ENCODE results near the gene ARFRP1. TPM values are rescaled to one million over a fixed set of nuclear protein-coding genes. Genes with fewer than 3 reads are reported as not detected.

Gene ARFRP1
- total RNA-seq, 1 experiment from 2014 or later, result 42.7 TPM

- H3K4me1 Mint-ChIP-seq, result peaks cover 2 to 10% of the 10 kb centered on the region in 2 experiments
- Histone ChIP-seq H2BK120ac (ENCODE audit: low read depth, low read length, poor library complexity, severe bottlenecking) (no peak overlapping the region), H2AFZ (ENCODE audit: low read length) (no peak overlapping the region), H2BK12ac (ENCODE audit: insufficient read length, low read depth, low read length) (no peak overlapping the region), H3K79me1 (ENCODE audit: insufficient read depth, low read depth, low read length, poor library complexity, severe bottlenecking) (no peaks in the 10 kb centered on the region), H4K5ac (ENCODE audit: insufficient read length, low read depth, low read length) (no peak overlapping the region), H3K4me1 (ENCODE audit: insufficient read depth, low read length) (no peaks in the 10 kb centered on the region), H3K18ac (ENCODE audit: insufficient read length, low read depth, low read length) (no peak overlapping the region), H4K91ac (ENCODE audit: insufficient read length, low read depth, low read length) (no peak overlapping the region), H3K4ac (ENCODE audit: low read depth, low read length) (no peak overlapping the region), H3K9me3 (ENCODE audit: control insufficient read depth, low read depth, low read length) (no peaks in the 10 kb centered on the region), H3K79me2 (ENCODE audit: insufficient read depth, low read length) (no peaks in the 10 kb centered on the region), H4K8ac (replicated peaks; ENCODE audit: insufficient read length, low read depth, low read length) (no peak overlapping the region), H2AK5ac (ENCODE audit: insufficient read length, low read length) (no peak overlapping the region), H3K9ac (ENCODE audit: extremely low read depth, insufficient read length, low read length) (no peak overlapping the region), H3K23me2 (ENCODE audit: insufficient read length, low read depth, low read length, poor library complexity, severe bottlenecking) (peaks cover 4% of the 10 kb centered on the region), H3K27ac (ENCODE audit: insufficient read length, low read depth, low read length) (no peak overlapping the region), H3K14ac (ENCODE audit: insufficient read depth, low read length) (no peak overlapping the region), H3K4me2 (ENCODE audit: insufficient read depth, insufficient read length, low read length) (no peak overlapping the region), H2BK15ac (ENCODE audit: low read depth, low read length) (no peak overlapping the region), H2BK20ac (ENCODE audit: low read depth, low read length, poor library complexity, severe bottlenecking) (no peak overlapping the region), H3K56ac (ENCODE audit: insufficient read length, low read depth, low read length) (no peak overlapping the region), H3T11ph (ENCODE audit: low read length) (no peak overlapping the region), H4K20me1 (ENCODE audit: control insufficient read depth, insufficient read depth, insufficient read length) (no peaks in the 10 kb centered on the region), H3K27me3 (ENCODE audit: insufficient read depth, low read length) (no peaks in the 10 kb centered on the region), H2BK5ac (ENCODE audit: insufficient read length, low read length) (no peak overlapping the region), H3K23ac (ENCODE audit: insufficient read length, low read depth, low read length) (no peak overlapping the region)
- no CpG with 5 or more reads among the region's 24 CpGs for WGBS (ENCODE audit: extremely low coverage, insufficient read length, low lambda C conversion rate)
- 0 out of 7 replicates have a peak overlapping the region, but pooled peaks of 1 of the 3 experiments have one; percentile 49 for H3K27ac Mint-ChIP-seq
- peak; percentile 26 for DNase-seq
- TF ChIP-seq, protein P1, sequence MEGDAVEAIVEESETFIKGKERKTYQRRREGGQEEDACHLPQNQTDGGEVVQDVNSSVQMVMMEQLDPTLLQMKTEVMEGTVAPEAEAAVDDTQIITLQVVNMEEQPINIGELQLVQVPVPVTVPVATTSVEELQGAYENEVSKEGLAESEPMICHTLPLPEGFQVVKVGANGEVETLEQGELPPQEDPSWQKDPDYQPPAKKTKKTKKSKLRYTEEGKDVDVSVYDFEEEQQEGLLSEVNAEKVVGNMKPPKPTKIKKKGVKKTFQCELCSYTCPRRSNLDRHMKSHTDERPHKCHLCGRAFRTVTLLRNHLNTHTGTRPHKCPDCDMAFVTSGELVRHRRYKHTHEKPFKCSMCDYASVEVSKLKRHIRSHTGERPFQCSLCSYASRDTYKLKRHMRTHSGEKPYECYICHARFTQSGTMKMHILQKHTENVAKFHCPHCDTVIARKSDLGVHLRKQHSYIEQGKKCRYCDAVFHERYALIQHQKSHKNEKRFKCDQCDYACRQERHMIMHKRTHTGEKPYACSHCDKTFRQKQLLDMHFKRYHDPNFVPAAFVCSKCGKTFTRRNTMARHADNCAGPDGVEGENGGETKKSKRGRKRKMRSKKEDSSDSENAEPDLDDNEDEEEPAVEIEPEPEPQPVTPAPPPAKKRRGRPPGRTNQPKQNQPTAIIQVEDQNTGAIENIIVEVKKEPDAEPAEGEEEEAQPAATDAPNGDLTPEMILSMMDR (conservative IDR thresholded peaks at IDR 0.05), result no peak
- H3K9me3 Mint-ChIP-seq, result no peaks in the 10 kb centered on the region
- H3K36me3 Mint-ChIP-seq (ENCODE audit: insufficient read depth in 1 of 3, low read depth in 3 of 3), result peaks cover 0 to 6% (median 2%) of the 10 kb centered on the region in 3 experiments; a peak in 4 of 7 replicates
- H3K27me3 Mint-ChIP-seq (ENCODE audit: low read depth), result peaks cover 3% of the 10 kb centered on the region; the same call in 1 of the 2 replicates
- no peak overlapping the region for H3K4me3 Mint-ChIP-seq
Observed at GRCh38 chr20:63699466-63700198, 8.1 kb downstream of the ARFRP1 start.
